Erythroblast (primary cell): ENCODE results near the gene PPP1R37.
A peak's percentile ranks its signal among the peaks of the same experiment; 100 is the strongest.

Experiments used
- DNase-seq, 2 experiments: peaks; one replicate each; lab custom pipeline; 2025; lab: John Stamatoyannopoulos, UW
- GATA1 ChIP-seq: IDR thresholded peaks from 2 replicates; pipeline ENCODE4 v1.6.1; 2011; ENCODE audit warnings: low read depth, mild to moderate bottlenecking, control low read depth, low read length, moderate library complexity
- POLR2A ChIP-seq: IDR thresholded peaks from 2 replicates; pipeline ENCODE4 v1.6.1; 2011; ENCODE audit warnings: mild to moderate bottlenecking, low read length

Gene PPP1R37

GRCh38 chr19:45146741-45147205 lies 53.8 kb downstream of the PPP1R37 start:
- TF ChIP-seq POLR2A (no peak), GATA1 (no peak)
- DNase-seq, result no peak

GRCh38 chr19:45147835-45148676 lies 55.1 kb downstream of the PPP1R37 start:
- TF ChIP-seq POLR2A, result no peak
- no peak for TF ChIP-seq GATA1
- no peak for DNase-seq

GRCh38 chr19:45149129-45149528 lies 56.1 kb downstream of the PPP1R37 start:
- DNase-seq, result no peak
- no peak for TF ChIP-seq GATA1
- TF ChIP-seq POLR2A, result no peak

GRCh38 chr19:45150180-45150579 lies 57.2 kb downstream of the PPP1R37 start:
- TF ChIP-seq GATA1 (no peak), POLR2A (no peak)

GRCh38 chr19:45150751-45151281 lies 57.8 kb downstream of the PPP1R37 start:
- DNase-seq, result no peak
- TF ChIP-seq GATA1 (no peak), POLR2A (no peak)

More at GRCh38 chr19:45150180-45150579, 57.2 kb downstream of the PPP1R37 start:
- no peak for DNase-seq

- DNase-seq, result no peak
- TF ChIP-seq POLR2A, result no peak
- TF ChIP-seq GATA1, result no peak
Observed at GRCh38 chr19:45151320-45151719, 58.3 kb downstream of the PPP1R37 start.

- no peak for DNase-seq
- no peak for TF ChIP-seq POLR2A
- no peak for TF ChIP-seq GATA1
Observed at GRCh38 chr19:45151821-45152503, 59.0 kb downstream of the PPP1R37 start.

GRCh38 chr19:45152504-45153338 lies 59.7 kb downstream of the PPP1R37 start:
- peak; percentile 53 to 69 for DNase-seq
- TF ChIP-seq POLR2A (no peak), GATA1 (no peak)

- peak; percentile 45 to 50 for DNase-seq
- TF ChIP-seq POLR2A (no peak), GATA1 (no peak)
Observed at GRCh38 chr19:45153339-45154063, 60.5 kb downstream of the PPP1R37 start.

GRCh38 chr19:45154064-45154827 lies 61.3 kb downstream of the PPP1R37 start:
- TF ChIP-seq GATA1, result no peak
- no peak for TF ChIP-seq POLR2A
- DNase-seq, result peak; percentile 32 to 35

- TF ChIP-seq POLR2A (no peak), GATA1 (no peak)
- no peak for DNase-seq
Observed at GRCh38 chr19:45156011-45156630, 63.1 kb downstream of the PPP1R37 start.
